HCT116 (cell line): Measurements from ENCODE around the gene PVALEF.

Source experiments
- CTCF ChIP-seq, 3 experiments: fragments of 200-600 bp in 1 of 3; sonication (generic) in 1 of 3; IDR thresholded peaks in 2 of 3; conservative IDR thresholded peaks in 1 of 3; 2 replicates each; pipeline ENCODE4 v1.5.1; 2012 to 2017; ENCODE audit warnings: low read depth in 2 of 3, low read length in 2 of 3, antibody characterized with exemption in 1 of 3, borderline replicate concordance in 1 of 3, control low read depth in 1 of 3, mild to moderate bottlenecking in 1 of 3, mixed read lengths in 1 of 3, mixed run types in 1 of 3, moderate library complexity in 1 of 3; ENCODE audit not compliant: insufficient read depth in 1 of 3
- REST ChIP-seq: IDR thresholded peaks from 2 replicates; pipeline ENCODE4 v1.6.1; 2012; ENCODE audit warnings: low read depth
- ZBTB33 ChIP-seq: IDR thresholded peaks from 2 replicates; pipeline ENCODE4 v1.6.1; 2011; ENCODE audit warnings: mild to moderate bottlenecking, low read length, moderate library complexity; ENCODE audit not compliant: insufficient replicate concordance; ENCODE audit errors: extremely low read depth
- ZFX ChIP-seq: fragments of 450-650 bp; IDR thresholded peaks from 2 replicates; pipeline ENCODE4 v1.6.1; 2017

GRCh38 chr17:81165246-81166032 is at the start of gene PVALEF:
- TF ChIP-seq ZFX: no peak
- TF ChIP-seq REST: no peak
- TF ChIP-seq CTCF (IDR thresholded peaks at IDR 0.05 in 2 of 3, conservative IDR thresholded peaks at IDR 0.05 in 1 of 3; ENCODE audit: borderline replicate concordance in 1 of 3, insufficient read depth in 1 of 3, low read depth in 2 of 3, low read length in 2 of 3): no peak
- TF ChIP-seq ZBTB33: no peak
